Left lung (tissue), 10 donors: Measurements from ENCODE around the gene ANXA1. TPM values are rescaled to one million over a fixed set of nuclear protein-coding genes. Genes with fewer than 3 reads are reported as not detected.
A peak's percentile ranks its signal among the peaks of the same experiment; 100 is the strongest.

Experiments
- ATAC-seq: fragments of 200-7000 bp; cut with Tn5 transposase; one replicate; pipeline ENCODE4 v1.9.1; 2020; ENCODE audit warnings: moderate library complexity
- DNase-seq, 4 donors: peaks; one replicate each; pipeline ENCODE4 v3.0.0-alpha.2; 2013 to 2020
- H3K27ac ChIP-seq, 2 donors: fragments of 200-600 bp; sonication (generic) in 1 of 2; one replicate each; pipeline versions ENCODE4 v1.5.0 to v1.8.0; 2020 to 2021
- H3K27me3 ChIP-seq, 2 donors: fragments of 200-600 bp; sonication (generic) in 1 of 2; one replicate each; pipeline versions ENCODE4 v1.5.0 to v1.8.0; 2020 to 2021
- H3K36me3 ChIP-seq, 2 donors: fragments of 200-600 bp; sonication (generic) in 1 of 2; one replicate each; pipeline versions ENCODE4 v1.5.0 to v1.8.0; 2020 to 2021
- H3K4me1 ChIP-seq, 2 donors: fragments of 200-600 bp; one replicate each; pipeline ENCODE4 v1.8.0; 2021
- H3K4me3 ChIP-seq, 2 donors: fragments of 200-600 bp; sonication (generic) in 1 of 2; one replicate each; pipeline versions ENCODE4 v1.5.0 to v1.8.0; 2020 to 2021; ENCODE audit warnings: mild to moderate bottlenecking in 1 of 2
- H3K9me3 ChIP-seq, 2 donors: fragments of 200-600 bp; sonication (generic) in 1 of 2; one replicate each; pipeline versions ENCODE4 v1.5.0 to v1.8.0; 2020 to 2021
- intact Hi-C, 2 donors: fragments of 100-400 bp; cut with DNase I; formaldehyde crosslinking; loops; one replicate each; pipeline versions ENCODE4 v1.11.2 to v1.14.2; 2022
- polyA plus RNA-seq, 6 donors: library from polyadenylated mRNA; unstranded; fragments of 120-200 nt; gene quantifications; one replicate each; pipeline ENCODE4 v1.2.1, GENCODE V29; 2013; ENCODE audit not compliant: insufficient read length in 6 of 6
- total RNA-seq, 2 donors: library from RNA; stranded (reverse); fragmentation: NEBNext Ultra II Directional; extraction: Animal tissue kit (Norgen Biotek cat#: 25700); gene quantifications; one replicate each; pipeline ENCODE4 v1.2.1, GENCODE V29; 2021
- TF ChIP-seq, protein P1 (sequence below), 2 donors: fragments of 200-600 bp; sonication (generic) in 1 of 2; IDR thresholded peaks; one replicate each; pipeline versions ENCODE4 v1.5.0 to v1.8.0; 2021; ENCODE audit warnings: antibody characterized with exemption in 2 of 2
- donor health status: DM: no; HTN: yes; CAD: no.
- donor health status: DM: no; HTN: no; CAD: no.

Gene ANXA1
- total and polyA plus RNA-seq, 8 donors = 63.2 to 563 (median 96.0) TPM

DNA sequence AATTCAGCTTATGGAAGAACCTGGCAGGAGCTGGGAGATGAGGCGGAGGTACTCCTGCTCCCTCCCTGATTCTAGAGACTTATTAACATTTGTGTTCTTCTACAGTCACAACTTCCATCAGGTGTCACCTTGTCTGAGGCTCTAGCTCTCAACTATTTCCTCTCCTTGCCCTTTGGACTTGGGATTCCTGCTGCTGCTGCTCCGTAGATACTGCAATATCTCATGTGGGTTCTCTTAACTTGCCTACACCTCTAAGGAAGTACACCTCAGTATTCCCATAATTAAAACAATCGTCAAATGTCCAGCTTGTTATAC, 21.2 kb downstream of the ANXA1 start:
- DNase-seq (no peak), ATAC-seq (no peak)
- H3K27ac ChIP-seq = no peak overlapping the region
- TF ChIP-seq, protein P1, sequence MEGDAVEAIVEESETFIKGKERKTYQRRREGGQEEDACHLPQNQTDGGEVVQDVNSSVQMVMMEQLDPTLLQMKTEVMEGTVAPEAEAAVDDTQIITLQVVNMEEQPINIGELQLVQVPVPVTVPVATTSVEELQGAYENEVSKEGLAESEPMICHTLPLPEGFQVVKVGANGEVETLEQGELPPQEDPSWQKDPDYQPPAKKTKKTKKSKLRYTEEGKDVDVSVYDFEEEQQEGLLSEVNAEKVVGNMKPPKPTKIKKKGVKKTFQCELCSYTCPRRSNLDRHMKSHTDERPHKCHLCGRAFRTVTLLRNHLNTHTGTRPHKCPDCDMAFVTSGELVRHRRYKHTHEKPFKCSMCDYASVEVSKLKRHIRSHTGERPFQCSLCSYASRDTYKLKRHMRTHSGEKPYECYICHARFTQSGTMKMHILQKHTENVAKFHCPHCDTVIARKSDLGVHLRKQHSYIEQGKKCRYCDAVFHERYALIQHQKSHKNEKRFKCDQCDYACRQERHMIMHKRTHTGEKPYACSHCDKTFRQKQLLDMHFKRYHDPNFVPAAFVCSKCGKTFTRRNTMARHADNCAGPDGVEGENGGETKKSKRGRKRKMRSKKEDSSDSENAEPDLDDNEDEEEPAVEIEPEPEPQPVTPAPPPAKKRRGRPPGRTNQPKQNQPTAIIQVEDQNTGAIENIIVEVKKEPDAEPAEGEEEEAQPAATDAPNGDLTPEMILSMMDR (IDR thresholded peaks at IDR 0.05) = no peak
- H3K36me3 ChIP-seq = peaks cover 0 to 41% of the 10 kb centered on the region in 2 donors
- H3K9me3 ChIP-seq = no peaks in the 10 kb centered on the region
- no peaks in the 10 kb centered on the region for H3K4me1 ChIP-seq
- intact Hi-C loops = no loop called here
- H3K4me3 ChIP-seq = no peak overlapping the region
- no peaks in the 10 kb centered on the region for H3K27me3 ChIP-seq

DNA sequence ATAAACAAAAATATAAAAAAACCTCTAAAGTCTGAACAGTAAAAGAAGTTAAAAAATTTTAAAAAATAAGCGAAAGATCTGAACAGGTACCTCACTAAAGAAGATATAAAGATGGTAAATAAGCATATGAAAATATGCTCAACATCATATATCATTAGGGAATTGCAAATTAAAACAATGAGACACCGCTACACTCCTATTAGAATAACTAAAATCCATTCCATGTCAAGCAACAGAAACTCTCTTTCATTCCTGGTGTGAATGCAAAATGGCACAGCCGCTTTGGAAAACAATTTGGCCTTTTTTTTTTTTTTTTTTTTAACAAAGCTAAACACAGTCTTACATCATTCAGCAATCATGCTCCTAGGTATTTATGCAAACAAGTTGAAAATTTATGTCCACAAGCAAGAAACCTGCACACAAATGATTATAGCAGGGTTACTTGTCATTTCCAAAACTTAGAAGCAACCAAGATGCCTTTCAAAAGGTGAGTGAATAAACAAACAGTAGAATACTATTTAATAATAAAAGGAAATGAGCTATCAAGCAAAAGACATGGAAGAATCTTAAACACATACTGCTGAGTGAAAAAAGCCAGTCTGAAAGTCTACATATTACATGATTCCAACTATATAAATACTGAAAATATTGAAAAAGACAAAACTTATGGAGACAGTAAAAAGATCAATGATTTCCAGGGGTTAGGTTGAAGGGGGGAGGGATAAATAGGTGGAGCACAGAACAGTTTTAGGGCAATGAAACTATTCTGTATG, 22.1 kb downstream of the ANXA1 start:
- TF ChIP-seq, protein P1 (IDR thresholded peaks at IDR 0.05) = no peak
- no peaks in the 10 kb centered on the region for H3K4me1 ChIP-seq
- H3K27me3 ChIP-seq = no peaks in the 10 kb centered on the region
- H3K9me3 ChIP-seq = no peaks in the 10 kb centered on the region
- no peak overlapping the region for H3K27ac ChIP-seq
- ATAC-seq (no peak), DNase-seq (no peak)
- intact Hi-C loops = no loop called here
- H3K4me3 ChIP-seq = no peak overlapping the region
- peaks cover 0 to 33% of the 10 kb centered on the region in 2 donors for H3K36me3 ChIP-seq

DNA sequence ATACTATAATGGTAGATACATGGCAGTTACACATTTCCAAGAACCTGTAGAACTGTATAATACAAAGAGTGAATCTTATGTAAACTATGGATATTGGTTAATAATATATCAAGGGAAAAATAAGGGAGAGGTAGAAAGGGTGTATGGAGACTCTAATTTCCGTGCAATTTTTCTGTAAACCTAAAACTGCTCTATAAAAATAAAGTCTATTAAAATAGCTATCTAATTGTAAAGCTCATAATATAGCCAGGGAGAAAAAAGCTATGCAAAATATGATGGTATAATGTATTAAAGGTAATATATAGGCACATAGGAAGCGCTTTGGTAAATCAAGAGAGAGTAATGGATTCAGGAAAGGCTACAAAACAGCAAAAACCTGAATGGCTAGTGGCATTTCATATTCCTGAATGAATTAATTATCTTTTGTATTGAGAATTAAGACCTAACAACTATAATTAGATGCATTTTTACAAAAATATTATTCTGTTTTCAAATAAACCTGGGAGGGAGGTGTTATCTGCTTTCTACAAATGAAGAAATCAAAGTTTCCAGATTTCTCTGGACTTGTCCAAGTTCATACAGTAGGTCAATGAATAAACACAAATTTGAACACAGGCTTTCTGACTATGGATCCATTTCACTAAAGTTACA, 22.8 kb downstream of the ANXA1 start:
- DNase-seq (no peak), ATAC-seq (no peak)
- Histone ChIP-seq H3K4me3 (no peak overlapping the region), H3K9me3 (no peaks in the 10 kb centered on the region), H3K4me1 (no peaks in the 10 kb centered on the region), H3K27me3 (no peaks in the 10 kb centered on the region), H3K36me3 (peaks cover 0 to 26% of the 10 kb centered on the region in 2 donors), H3K27ac (no peak overlapping the region)
- TF ChIP-seq, protein P1 (IDR thresholded peaks at IDR 0.05) = no peak
- intact Hi-C loops = no loop called here

GRCh38 chr9:73176450-73176875, 24.8 kb downstream of the ANXA1 start:
- Histone ChIP-seq H3K4me3 (no peak overlapping the region), H3K9me3 (no peaks in the 10 kb centered on the region), H3K4me1 (no peaks in the 10 kb centered on the region), H3K36me3 (peaks cover 0 to 6% of the 10 kb centered on the region in 2 donors), H3K27me3 (no peaks in the 10 kb centered on the region), H3K27ac (no peak overlapping the region)
- intact Hi-C loops = no loop called here
- ATAC-seq = peak; percentile 68
- DNase-seq = no peak
- TF ChIP-seq, protein P1 (IDR thresholded peaks at IDR 0.05) = no peak

- TF ChIP-seq, protein P1 (IDR thresholded peaks at IDR 0.05) = no peak
- intact Hi-C loops = no loop called here
- Histone ChIP-seq H3K4me1 (no peaks in the 10 kb centered on the region), H3K27me3 (no peaks in the 10 kb centered on the region), H3K36me3 (no peaks in the 10 kb centered on the region), H3K27ac (no peak overlapping the region), H3K9me3 (no peaks in the 10 kb centered on the region), H3K4me3 (no peak overlapping the region)
- ATAC-seq (no peak), DNase-seq (no peak)
Measured at GRCh38 chr9:73178044-73178443, 26.4 kb downstream of the ANXA1 start.
